HG02840 (cell line): Measurements from ENCODE around the gene PROSER2.

Experiments used
- ATAC-seq: cut with Tn5 transposase; IDR thresholded peaks from one replicate; pipeline ENCODE4 v1.9.1; 2021; ENCODE audit warnings: mild to moderate bottlenecking, moderate library complexity, moderate number of reproducible peaks; ENCODE audit not compliant: unreplicated experiment, low FRiP score

PROSER2 gene

GRCh38 chr10:11864727-11865126, 41.6 kb downstream of the PROSER2 start:
- ATAC-seq = no peak

- no peak for ATAC-seq
Observed at GRCh38 chr10:11865561-11865960, 42.4 kb downstream of the PROSER2 start.

DNA sequence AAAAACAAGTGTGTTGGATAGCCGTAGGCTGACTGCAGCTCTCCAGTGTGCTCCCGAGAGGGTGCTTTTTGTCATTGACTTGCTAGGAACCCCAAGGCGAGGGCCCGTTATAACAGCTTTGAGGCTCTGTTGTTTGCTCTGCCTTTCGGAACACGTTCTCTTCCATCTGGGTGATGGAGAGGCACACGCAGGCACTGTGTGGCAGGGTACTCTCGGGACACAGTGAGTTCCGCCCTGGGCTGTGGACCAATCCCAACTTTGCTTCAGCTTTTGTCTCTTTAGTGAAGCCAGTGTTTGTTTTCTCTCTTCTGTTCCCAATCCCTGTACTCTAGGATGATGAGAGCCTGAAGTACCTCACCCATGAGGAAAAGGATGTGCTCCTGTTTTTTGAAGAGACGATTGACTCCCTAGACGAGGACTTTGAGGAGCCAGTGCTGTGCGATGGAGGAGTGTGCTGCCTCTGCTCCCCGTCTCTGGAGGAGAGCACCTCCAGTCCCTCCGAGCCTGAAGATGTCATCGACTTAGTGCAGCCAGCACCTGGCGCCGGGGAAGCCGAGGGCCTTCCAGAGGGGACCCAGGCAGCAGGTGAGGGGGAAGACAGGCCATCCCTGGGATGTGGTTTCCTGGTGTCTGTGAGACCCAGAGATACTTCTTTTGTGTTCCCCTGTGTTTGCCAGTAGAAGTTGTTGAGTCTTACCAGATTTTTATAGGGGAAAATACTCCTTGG, 43.2 kb downstream of the PROSER2 start:
- ATAC-seq = no peak

GRCh38 chr10:11869219-11869618, 46.1 kb downstream of the PROSER2 start:
- no peak for ATAC-seq

GRCh38 chr10:11869743-11870460, 46.7 kb downstream of the PROSER2 start:
- no peak for ATAC-seq

- ATAC-seq = no peak
Observed at GRCh38 chr10:11870461-11870780, 47.3 kb downstream of the PROSER2 start.

DNA sequence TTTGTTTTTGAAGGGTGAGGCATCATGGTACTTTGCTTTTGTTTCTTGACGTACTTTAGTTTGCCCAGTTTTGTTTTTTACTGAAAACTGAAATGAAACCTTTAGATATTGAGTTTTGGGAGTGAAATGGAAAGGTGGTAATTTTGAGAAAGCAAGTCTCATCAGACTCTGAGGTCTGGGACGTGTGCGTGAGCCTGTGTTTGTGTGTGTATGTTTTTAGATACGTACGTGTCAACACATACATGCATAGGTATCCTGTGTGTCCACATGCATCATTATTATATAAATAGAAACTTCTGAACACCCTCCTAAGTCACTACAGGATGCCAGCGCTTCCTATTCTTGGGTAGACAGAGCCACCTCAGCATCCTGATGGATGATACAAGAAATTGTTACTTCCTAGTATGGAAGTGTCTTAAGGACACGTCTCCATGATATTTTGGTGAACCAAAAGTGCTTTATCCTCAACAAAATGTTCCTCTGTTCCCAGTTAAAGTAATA, 47.8 kb downstream of the PROSER2 start:
- no peak for ATAC-seq

GRCh38 chr10:11871466-11871865, 48.3 kb downstream of the PROSER2 start:
- ATAC-seq = no peak

GRCh38 chr10:11874568-11875493, 51.7 kb downstream of the PROSER2 start:
- no peak for ATAC-seq

DNA sequence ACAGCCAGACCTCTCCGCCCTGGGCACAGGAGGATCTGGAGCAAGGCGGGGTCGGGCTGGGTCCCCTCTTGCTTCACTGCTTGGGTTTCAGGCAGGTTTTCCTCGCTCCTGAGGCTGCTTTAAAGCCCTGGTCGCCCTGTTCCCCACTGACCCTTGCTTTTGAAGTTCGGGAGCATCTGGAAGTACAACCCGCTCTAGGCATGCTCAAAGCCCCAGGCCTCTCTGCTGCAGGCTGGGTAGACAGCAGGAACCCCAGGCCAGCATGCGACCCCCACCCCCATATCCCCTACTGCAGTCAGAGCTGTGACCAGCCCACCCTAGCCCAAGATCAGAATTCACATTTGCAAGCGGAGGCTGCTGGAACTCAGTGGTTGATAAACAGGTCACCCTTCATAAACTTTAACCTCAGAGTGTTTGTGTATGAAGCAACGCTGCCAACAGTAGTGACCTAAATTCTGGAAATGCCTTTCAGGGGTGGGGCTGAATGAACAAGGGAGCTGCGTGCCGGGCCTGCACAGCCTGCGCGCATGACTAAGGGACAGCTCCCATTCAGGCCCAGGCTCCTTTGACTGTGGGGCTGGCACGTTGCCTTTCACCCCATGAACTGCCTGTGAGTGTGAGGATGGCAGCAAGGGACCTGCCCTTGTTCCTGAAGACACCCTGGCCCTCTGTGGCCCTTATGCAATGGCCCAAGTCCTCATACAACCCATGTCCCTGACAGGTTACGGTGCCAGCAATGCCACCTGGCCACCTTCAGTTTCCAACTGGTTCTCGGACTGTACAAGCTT, 52.5 kb downstream of the PROSER2 start:
- ATAC-seq = no peak

DNA sequence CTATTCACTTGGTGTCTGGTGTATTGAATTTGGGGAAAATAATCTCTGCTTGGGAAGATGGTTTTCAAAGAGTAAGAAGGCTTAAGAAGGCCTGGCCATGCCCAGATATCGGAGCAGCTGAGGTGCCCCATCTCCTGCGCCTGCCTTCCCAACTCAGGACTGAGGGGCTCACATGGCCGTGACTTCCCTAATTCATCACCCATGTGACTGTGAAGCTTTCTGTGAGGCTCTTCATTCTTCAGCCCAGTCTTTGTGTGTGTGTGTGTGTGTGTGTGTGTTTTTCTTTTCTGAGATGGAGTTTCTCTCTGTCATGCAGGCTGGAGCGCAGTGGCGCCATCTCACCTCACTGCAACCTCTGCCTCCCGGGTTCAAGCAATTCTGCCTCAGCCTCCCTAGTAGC, 53.2 kb downstream of the PROSER2 start:
- ATAC-seq = no peak

- no peak for ATAC-seq
Observed at GRCh38 chr10:11876805-11877590, 53.8 kb downstream of the PROSER2 start.

DNA sequence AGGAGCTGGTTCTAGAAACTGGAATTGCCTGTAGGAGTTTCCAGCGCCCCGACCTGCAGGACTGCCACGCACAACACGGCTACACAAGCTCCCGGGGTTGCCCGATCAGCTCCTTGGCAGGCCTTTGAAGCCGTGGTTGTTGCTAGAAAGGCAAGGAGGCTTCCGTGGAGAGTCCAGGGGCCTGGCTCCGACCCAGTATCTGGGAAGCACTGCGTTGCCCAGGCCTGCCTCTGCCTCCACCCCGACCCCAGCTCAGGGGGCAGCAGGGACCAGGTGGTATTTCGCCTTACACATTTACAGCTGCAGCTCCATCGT, 54.4 kb downstream of the PROSER2 start:
- no peak for ATAC-seq

- ATAC-seq = no peak
Observed at GRCh38 chr10:11878776-11879175, 55.6 kb downstream of the PROSER2 start.

- ATAC-seq = no peak
Observed at GRCh38 chr10:11879387-11880094, 56.4 kb downstream of the PROSER2 start.

DNA sequence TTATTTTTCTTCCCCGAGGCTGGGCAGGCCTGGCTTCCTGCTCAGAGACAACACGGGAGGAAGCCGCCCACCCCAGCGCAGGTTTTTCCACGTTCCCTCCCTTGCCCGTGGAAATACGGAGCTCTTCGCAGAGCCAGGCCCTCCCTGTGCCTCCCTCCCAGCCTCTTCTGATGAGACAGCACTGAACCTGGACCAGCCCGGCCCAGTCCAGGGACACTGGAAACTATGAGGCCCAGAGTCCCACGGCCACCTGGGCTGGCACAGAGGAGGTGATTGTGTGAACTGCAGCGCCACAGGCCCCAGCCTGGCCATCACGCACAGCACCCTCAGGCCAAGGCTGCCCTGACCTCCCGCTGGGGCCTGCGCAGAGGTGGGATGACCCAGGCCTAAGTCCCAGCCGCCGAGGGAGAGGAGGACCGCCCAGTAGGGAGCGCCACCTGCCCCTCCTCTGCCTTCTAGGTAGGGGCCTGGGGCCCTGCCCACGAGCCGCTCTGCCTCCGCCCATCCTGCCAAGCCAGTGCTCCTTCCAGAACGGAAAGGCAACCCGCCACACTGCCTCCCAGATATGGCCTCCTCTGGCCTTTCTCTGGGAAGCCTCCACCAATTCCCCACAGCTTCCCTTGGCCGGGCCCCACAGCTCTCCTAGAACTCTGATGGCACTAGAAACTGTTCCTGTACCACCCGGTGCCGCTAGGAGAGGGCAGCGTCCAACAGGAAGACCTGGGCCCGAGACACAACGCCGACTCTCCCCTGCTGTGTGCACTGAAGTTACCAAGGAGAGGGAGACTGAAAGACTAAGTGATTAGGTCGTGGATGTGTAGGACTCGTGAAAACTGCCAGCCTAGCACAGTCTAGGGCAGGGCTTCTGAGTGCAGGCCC, 57.2 kb downstream of the PROSER2 start:
- no peak for ATAC-seq

DNA sequence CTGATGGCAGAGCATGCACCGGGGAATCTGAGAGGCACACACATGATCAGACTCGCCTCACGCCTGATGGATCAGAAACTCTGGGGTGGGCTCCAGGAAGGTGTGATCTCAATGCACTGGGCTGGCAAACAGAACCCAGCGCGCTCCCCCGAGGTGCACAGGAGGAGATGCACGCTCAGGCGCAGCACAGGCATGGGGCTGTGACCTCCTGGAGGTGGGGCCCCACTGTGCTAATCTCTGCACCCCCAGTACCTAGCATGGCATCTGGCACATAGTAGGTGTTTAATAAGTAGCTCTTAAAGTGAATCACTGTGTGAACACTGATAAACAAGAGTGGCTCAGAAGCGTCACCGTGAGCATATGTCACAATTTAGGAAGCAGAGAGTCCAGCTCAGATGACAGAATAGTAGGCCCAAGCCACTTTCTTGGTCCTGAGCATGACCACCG, 57.9 kb downstream of the PROSER2 start:
- no peak for ATAC-seq
